NCI-H146 (cell line): ENCODE data around the gene WDR46.
"Not testable (repeated sequence)": the region's sequence is repeated elsewhere in the genome, so short reads cannot be mapped to it uniquely, and the experiment has no call there.

Source experiments
- DNase-seq: peaks from one replicate; lab custom pipeline; 2025; lab: John Stamatoyannopoulos, UW

Gene WDR46

GRCh38 chr6:33271117-33271467, 17.9 kb downstream of the WDR46 start:
- DNase-seq, result no peak

GRCh38 chr6:33264015-33264414, 25.0 kb downstream of the WDR46 start:
- DNase-seq, result no peak

GRCh38 chr6:33262490-33262889, 26.5 kb downstream of the WDR46 start:
- not testable (repeated sequence) for DNase-seq

- no peak for DNase-seq
Observed at GRCh38 chr6:33259032-33259431, 30.0 kb downstream of the WDR46 start.

- no peak for DNase-seq
Observed at GRCh38 chr6:33254591-33254990, 34.4 kb downstream of the WDR46 start.

- no peak for DNase-seq
Observed at GRCh38 chr6:33252759-33253158, 36.3 kb downstream of the WDR46 start.

- DNase-seq, result no peak
Observed at GRCh38 chr6:33251395-33252012, 37.5 kb downstream of the WDR46 start.

- no peak for DNase-seq
Observed at GRCh38 chr6:33250731-33251130, 38.3 kb downstream of the WDR46 start.

- DNase-seq, result no peak
Observed at GRCh38 chr6:33249732-33250630, 39.1 kb downstream of the WDR46 start.

GRCh38 chr6:33248932-33249731, 39.9 kb downstream of the WDR46 start:
- peak; percentile 98 for DNase-seq

GRCh38 chr6:33248643-33248931, 40.5 kb downstream of the WDR46 start:
- peak; percentile 51 for DNase-seq

GRCh38 chr6:33247977-33248642, 40.9 kb downstream of the WDR46 start:
- peak; percentile 68 for DNase-seq

GRCh38 chr6:33243476-33243875, 45.6 kb downstream of the WDR46 start:
- no peak for DNase-seq

- DNase-seq, result no peak
Observed at GRCh38 chr6:33241968-33242367, 47.1 kb downstream of the WDR46 start.

GRCh38 chr6:33237741-33238140, 51.3 kb downstream of the WDR46 start:
- DNase-seq, result no peak

GRCh38 chr6:33236852-33237251, 52.2 kb downstream of the WDR46 start:
- DNase-seq, result no peak

- DNase-seq, result no peak
Observed at GRCh38 chr6:33236328-33236727, 52.7 kb downstream of the WDR46 start.

GRCh38 chr6:33235221-33235634, 53.8 kb downstream of the WDR46 start:
- no peak for DNase-seq
